Measurements from ENCODE around the gene NEK8.
"Not testable (repeated sequence)": the region's sequence is repeated elsewhere in the genome, so short reads cannot be mapped to it uniquely, and the experiment has no call there.

The NEK8 gene

DNA sequence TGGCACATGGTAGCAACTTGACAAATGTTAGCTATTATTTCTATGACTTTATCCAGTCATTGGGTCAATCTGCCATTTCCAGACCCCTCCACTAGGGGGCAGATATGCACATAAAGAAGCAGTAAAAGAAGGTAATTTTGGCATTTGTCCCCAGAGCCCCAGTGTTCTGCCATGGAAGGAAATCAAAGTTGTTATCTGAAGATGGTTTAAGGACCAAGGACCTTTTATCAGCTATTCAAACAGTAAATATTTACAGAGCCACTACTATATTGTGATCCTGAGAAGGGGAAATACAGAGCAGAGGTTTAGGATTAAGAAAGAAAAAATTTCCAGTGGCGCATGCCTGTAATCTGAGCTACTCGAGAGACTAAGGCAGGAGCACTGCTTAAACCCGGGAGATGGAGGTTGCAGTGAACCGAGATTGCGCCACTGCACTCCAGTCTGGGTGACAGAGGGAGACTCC, 35.2 kb downstream of the NEK8 start:
- DNase-seq (ENCODE audit: low spot score), result peak; percentile 75

DNA sequence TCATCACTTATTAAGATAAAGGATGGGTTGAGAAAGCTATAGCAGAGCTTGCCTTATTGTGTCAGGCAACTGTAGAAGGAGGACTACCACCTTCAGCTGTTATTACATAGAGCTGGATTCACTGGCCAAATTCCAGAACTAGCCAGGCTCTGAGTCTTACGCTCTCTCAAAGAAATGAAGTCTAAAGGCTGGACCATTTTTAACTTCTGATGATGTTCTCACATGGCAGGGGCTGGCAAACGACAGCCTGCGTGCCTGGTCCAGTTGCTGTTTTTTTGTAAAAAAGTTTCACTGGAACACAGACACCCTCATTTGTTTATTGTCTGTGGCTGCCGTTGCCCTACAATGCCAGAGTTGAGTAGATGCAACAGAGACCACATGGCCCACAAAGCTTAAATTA, 36.5 kb downstream of the NEK8 start:
- no peak for DNase-seq (ENCODE audit: low spot score)

DNA sequence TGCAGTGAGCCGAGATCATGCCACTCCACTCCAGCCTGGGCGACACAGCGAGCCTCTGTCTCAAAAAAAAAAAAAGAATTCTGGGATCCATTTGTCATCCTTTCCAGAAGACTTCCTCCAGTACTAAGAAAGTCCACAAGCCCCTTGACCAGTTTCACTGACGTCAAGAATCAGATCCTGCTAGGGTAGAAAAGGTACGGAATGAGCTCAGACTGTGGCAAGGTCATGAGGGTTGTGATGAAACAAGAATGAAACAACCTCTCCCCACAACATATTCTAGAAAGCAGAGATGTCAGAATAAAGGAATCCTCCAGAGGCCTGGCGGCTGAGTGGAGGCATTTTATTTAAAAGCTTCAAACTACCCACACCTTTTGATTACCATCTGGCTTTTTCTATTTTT, 45.1 kb downstream of the NEK8 start:
- no peak for DNase-seq (ENCODE audit: low spot score)

DNA sequence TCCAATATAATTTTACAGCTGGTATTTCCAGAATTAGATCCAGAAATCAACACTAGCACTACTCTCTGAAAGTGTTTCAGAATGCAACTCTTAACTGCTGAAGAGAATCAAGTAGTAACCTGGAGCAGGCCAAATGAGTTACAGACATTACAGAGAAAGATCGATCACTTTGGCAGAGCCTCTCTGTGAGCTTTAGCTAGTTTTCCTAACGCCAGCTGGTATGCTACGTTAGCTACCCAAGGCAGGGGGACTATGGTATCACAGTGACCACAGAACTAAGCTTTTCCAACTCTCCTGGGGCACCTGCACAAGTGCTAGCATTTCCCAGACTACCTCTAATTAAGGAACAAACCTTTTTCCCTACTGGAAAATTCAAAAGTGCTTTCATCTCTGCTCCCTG, 45.6 kb downstream of the NEK8 start:
- no peak for DNase-seq (ENCODE audit: low spot score)

DNA sequence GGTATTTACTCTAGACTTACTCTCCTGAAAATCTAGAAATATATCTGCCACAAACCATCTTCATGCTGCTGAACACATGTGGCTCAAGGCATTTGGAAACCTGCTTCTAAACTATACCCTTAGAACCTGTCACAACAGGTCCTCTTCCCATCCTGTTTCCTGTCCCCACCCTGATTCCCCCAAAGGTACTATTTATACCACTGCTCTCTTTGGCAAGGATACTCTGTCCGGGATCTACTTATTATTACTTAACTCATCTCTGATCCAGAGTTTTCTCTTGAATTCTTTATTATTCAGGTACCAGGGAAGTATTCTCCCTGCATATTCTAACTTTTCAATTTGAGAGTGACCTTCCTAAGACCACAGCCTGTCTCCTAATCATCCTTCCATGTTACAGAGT, 48.6 kb downstream of the NEK8 start:
- no peak for DNase-seq (ENCODE audit: low spot score)

DNA sequence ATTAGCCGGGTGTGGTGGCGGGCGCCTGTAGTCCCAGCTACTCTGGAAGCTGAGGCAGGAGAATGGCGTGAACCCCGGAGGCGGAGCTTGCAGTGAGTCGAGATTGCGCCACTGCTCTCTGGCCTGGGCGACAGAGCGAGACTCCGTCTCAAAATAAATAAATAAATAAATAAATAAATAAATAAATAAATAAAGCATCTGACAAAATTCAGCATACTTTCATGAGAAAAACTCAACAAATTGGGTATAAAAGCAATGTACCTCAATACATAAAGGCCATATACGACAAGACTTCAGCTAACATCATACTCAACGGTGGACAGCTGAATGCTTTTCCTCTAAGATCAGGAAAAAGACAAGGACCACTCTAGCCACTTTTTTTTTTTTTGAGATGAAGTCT, 51.0 kb downstream of the NEK8 start:
- not testable (repeated sequence) for DNase-seq (ENCODE audit: low spot score)

DNA sequence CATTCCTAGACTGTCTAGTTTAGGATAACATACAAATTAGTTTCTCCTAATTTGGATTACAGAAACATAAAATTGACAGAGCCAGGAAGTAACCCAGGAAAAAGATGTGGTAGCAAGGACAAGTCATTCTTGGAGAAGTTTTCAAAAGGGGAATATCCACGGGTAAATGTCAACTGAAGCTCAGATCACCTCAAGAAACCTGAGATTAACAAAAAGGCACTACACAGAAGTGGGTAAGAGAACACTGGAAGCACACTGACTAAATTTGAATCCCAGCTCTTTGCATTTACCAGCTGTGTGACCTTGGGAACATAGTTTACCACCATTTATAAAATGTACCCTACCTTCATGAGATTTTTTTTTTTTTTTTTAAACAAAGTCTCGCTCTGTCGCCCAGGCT, 54.6 kb downstream of the NEK8 start:
- DNase-seq (ENCODE audit: low spot score), result no peak

DNA sequence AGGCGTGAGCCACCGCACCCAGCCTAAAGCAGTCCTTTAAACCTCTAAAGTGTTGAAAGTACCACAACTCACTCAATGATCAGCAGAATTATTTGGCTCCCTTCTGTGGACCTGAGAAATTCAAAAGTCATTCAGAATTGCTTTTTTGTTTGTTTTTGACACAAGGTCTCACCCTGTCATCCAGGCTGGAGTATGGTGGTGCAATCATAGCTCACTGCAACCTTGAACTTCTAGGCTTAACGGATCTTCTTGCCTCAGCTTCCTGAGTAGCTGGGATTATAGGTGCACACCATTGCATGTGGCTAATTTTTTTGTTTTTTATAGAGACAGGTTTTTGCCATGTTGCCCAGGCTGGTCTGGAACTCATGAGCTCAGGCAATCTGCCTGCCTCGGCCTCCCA, 59.5 kb downstream of the NEK8 start:
- DNase-seq (ENCODE audit: low spot score), result no peak

Measured in ecto neural progenitor cell (in vitro differentiated cells).